Mucosa of rectum (tissue), 2 donors: ENCODE results near the gene KLK14.

Experiments
- H3K27ac ChIP-seq, 2 donors: one replicate each; pipeline ENCODE4 v1.7.0; 2013; ENCODE audit warnings: inconsistent platforms in 2 of 2, low read depth in 2 of 2, low read length in 2 of 2
- H3K27me3 ChIP-seq, 2 donors: one replicate each; pipeline ENCODE4 v1.7.0; 2013; ENCODE audit warnings: low read length in 2 of 2; ENCODE audit not compliant: control insufficient read depth in 2 of 2, insufficient read depth in 2 of 2
- H3K36me3 ChIP-seq, 2 donors: one replicate each; pipeline ENCODE4 v1.7.0; 2013; ENCODE audit warnings: low read length in 2 of 2; ENCODE audit not compliant: control insufficient read depth in 2 of 2, insufficient read depth in 2 of 2
- H3K4me1 ChIP-seq, 2 donors: one replicate each; pipeline ENCODE4 v1.7.0; 2013; ENCODE audit warnings: low read length in 2 of 2, mild to moderate bottlenecking in 1 of 2; ENCODE audit not compliant: control insufficient read depth in 2 of 2, insufficient read depth in 2 of 2
- H3K4me3 ChIP-seq, 2 donors: one replicate each; pipeline ENCODE4 v1.7.0; 2013; ENCODE audit warnings: low read length in 2 of 2
- H3K9ac ChIP-seq, 2 donors: one replicate each; pipeline ENCODE4 v1.7.0; 2013; ENCODE audit warnings: low read length in 2 of 2, low read depth in 1 of 2, mild to moderate bottlenecking in 1 of 2
- H3K9me3 ChIP-seq, 2 donors: one replicate each; pipeline ENCODE4 v1.7.0; 2013; ENCODE audit warnings: low read length in 2 of 2; ENCODE audit not compliant: control insufficient read depth in 2 of 2
- donor health status: healthy.
- donor health status: Normal muscosa, but diverticular disease.

KLK14 gene

DNA sequence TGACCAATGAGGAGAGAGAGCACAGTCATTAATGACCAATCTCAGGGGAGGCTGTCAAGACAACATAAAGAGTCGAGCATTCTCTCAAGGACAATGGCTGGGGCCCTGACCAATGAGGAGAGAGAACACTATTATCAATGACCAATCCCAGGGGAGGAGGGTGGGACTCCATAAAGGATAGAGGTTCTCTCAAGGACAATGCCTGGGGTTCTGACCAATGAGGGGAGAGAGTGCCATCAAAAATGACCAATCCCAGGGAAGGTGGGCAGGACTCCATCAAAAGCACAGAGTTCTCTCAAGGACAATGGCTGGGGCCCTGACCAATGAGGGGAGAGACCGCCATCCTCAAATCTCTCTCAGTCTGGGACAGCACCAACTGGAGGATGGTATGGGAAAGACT lies 53.0 kb downstream of the KLK14 start:
- no peaks in the 10 kb centered on the region for H3K36me3 ChIP-seq
- H3K4me3 ChIP-seq: no peak overlapping the region
- peaks cover 2 to 14% of the 10 kb centered on the region in 2 donors for H3K27me3 ChIP-seq
- H3K9ac ChIP-seq: no peak overlapping the region
- no peak overlapping the region for H3K27ac ChIP-seq
- H3K4me1 ChIP-seq: no peaks in the 10 kb centered on the region
- no peaks in the 10 kb centered on the region for H3K9me3 ChIP-seq
